Small intestine (tissue), 7 donors: ENCODE data around the gene SLC30A5. TPM values are rescaled to one million over a fixed set of nuclear protein-coding genes. Genes with fewer than 3 reads are reported as not detected.
"Not testable (repeated sequence)": the region's sequence is repeated elsewhere in the genome, so short reads cannot be mapped to it uniquely, and the experiment has no call there.

ENCODE experiments used
- DNase-seq, 2 donors: peaks; one replicate each; pipeline versions ENCODE4 v3.0.0 to v3.0.0-alpha.2; 2013
- FAIRE-seq: peaks from 2 replicates; lab custom pipeline; 2012; peaks lifted over from hg19 to GRCh38; lab: Jason Lieb, UNC
- H3K27ac ChIP-seq, 3 donors: one replicate each; pipeline ENCODE4 v1.5.1; 2013; ENCODE audit warnings: low read length in 2 of 3, mild to moderate bottlenecking in 2 of 3, control low read depth in 1 of 3, inconsistent platforms in 1 of 3, low read depth in 1 of 3, moderate library complexity in 1 of 3
- H3K27me3 ChIP-seq, 3 donors: one replicate each; pipeline ENCODE4 v1.6.1; 2013; ENCODE audit warnings: low read length in 3 of 3, inconsistent platforms in 1 of 3; ENCODE audit not compliant: control insufficient read depth in 3 of 3, insufficient read depth in 3 of 3
- H3K36me3 ChIP-seq, 3 donors: one replicate each; pipeline ENCODE4 v1.6.1; 2013; ENCODE audit warnings: low read length in 3 of 3, inconsistent platforms in 1 of 3, low read depth in 1 of 3, mild to moderate bottlenecking in 1 of 3, moderate library complexity in 1 of 3; ENCODE audit not compliant: control insufficient read depth in 3 of 3, insufficient read depth in 2 of 3
- H3K4me1 ChIP-seq, 3 donors: one replicate each; pipeline ENCODE4 v1.6.1; 2013; ENCODE audit warnings: low read length in 2 of 3, inconsistent platforms in 1 of 3, low read depth in 1 of 3, mild to moderate bottlenecking in 1 of 3, moderate library complexity in 1 of 3; ENCODE audit not compliant: control insufficient read depth in 3 of 3, insufficient read depth in 2 of 3
- H3K4me3 ChIP-seq, 3 donors: one replicate each; pipeline ENCODE4 v1.5.1; 2013; ENCODE audit warnings: low read length in 3 of 3, control low read depth in 1 of 3, inconsistent platforms in 1 of 3, low read depth in 1 of 3, mild to moderate bottlenecking in 1 of 3, moderate library complexity in 1 of 3
- H3K9me3 ChIP-seq, 2 donors: one replicate each; pipeline ENCODE4 v1.6.1; 2013; ENCODE audit warnings: low read depth in 1 of 2, low read length in 1 of 2; ENCODE audit not compliant: control insufficient read depth in 2 of 2, insufficient read depth in 1 of 2
- WGBS, 3 donors: extraction: QIAGEN DNeasy Blood & Tissue Kit; methylation state at CpG; one replicate each; pipeline ENCODE4 v1.1.7; 2013; 5-methylcytosine and 5-hydroxymethylcytosine counted together
- polyA plus RNA-seq, 4 donors: library from polyadenylated mRNA; stranded (reverse) in 3 of 4; unstranded in 1 of 4; fragments of 200-250 nt in 3 of 4; fragments of 120-200 nt in 1 of 4; gene quantifications; one replicate each; pipeline versions ENCODE4 v1.2.1 to v1.2.3, GENCODE V29; 2013
- donor health status: healthy with polysubstance abuse.
- donor health status: control.
- donor health status: control.
- donor health status: Bipolar disorder and iron deficiency.
- donor health status: healthy.

Gene SLC30A5
- polyA plus RNA-seq, 4 donors = 22.7 to 49.5 (median 30.8) TPM

- FAIRE-seq = no peak
Measured at GRCh38 chr5:69086206-69086605, 7.6 kb upstream of the SLC30A5 start.

GRCh38 chr5:69088006-69088405 lies 5.8 kb upstream of the SLC30A5 start:
- FAIRE-seq, DNase-seq, H3K9me3 ChIP-seq, H3K27ac ChIP-seq, H3K4me3 ChIP-seq, H3K27me3 ChIP-seq, H3K4me1 ChIP-seq, H3K36me3 ChIP-seq: not testable (repeated sequence)
- WGBS, 3 donors = 73 to 80% (median 77%) methylated on average over 7 of the region's 7 CpGs

More at GRCh38 chr5:69086206-69086605, 7.6 kb upstream of the SLC30A5 start:
- Histone ChIP-seq H3K36me3 (no peaks in the 10 kb centered on the region), H3K27ac (no peak overlapping the region), H3K27me3 (no peaks in the 10 kb centered on the region), H3K9me3 (peaks cover 0 to 3% of the 10 kb centered on the region in 2 donors), H3K4me1 (no peaks in the 10 kb centered on the region), H3K4me3 (no peak overlapping the region)
- no peak for DNase-seq
- WGBS, 3 donors = 79 to 92% (median 92%) methylated on average over 5 of the region's 5 CpGs

GRCh38 chr5:69090158-69090557 lies 3.7 kb upstream of the SLC30A5 start:
- peaks cover 0 to 1% (median 0%) of the 10 kb centered on the region in 3 donors for H3K36me3 ChIP-seq
- peaks cover 0 to 3% of the 10 kb centered on the region in 2 donors for H3K9me3 ChIP-seq
- no peak overlapping the region for H3K27ac ChIP-seq
- H3K27me3 ChIP-seq = no peaks in the 10 kb centered on the region
- peaks cover 0 to under 1% (median 0%) of the 10 kb centered on the region in 3 donors for H3K4me1 ChIP-seq
- FAIRE-seq = no peak
- 50 to 70% (median 61%) methylated on average over 3 of the region's 3 CpGs for WGBS, 3 donors
- H3K4me3 ChIP-seq = no peak overlapping the region
- no peak for DNase-seq

GRCh38 chr5:69091771-69092170 lies 2.0 kb upstream of the SLC30A5 start:
- no peaks in the 10 kb centered on the region for H3K27me3 ChIP-seq
- H3K36me3 ChIP-seq = peaks cover 0 to 11% (median 0%) of the 10 kb centered on the region in 3 donors
- DNase-seq (no peak), FAIRE-seq (no peak)
- no peak overlapping the region for H3K27ac ChIP-seq
- peaks cover 0 to 5% (median 4%) of the 10 kb centered on the region in 3 donors for H3K4me1 ChIP-seq
- 91 to 95% (median 93%) methylated on average over 6 of the region's 6 CpGs for WGBS, 3 donors
- no peak overlapping the region for H3K4me3 ChIP-seq
- peaks cover 0 to 3% of the 10 kb centered on the region in 2 donors for H3K9me3 ChIP-seq

GRCh38 chr5:69092969-69093368 lies 845 bp upstream of the SLC30A5 start:
- Histone ChIP-seq H3K4me3 (no peak overlapping the region), H3K27ac (no peak overlapping the region), H3K27me3 (no peaks in the 10 kb centered on the region), H3K36me3 (peaks cover 0 to 16% (median 2%) of the 10 kb centered on the region in 3 donors), H3K9me3 (peaks cover 0 to under 1% of the 10 kb centered on the region in 2 donors), H3K4me1 (peaks cover 0 to 5% (median 4%) of the 10 kb centered on the region in 3 donors)
- FAIRE-seq (no peak), DNase-seq (no peak)
- 81 to 86% (median 86%) methylated on average over 6 of the region's 6 CpGs for WGBS, 3 donors

- DNase-seq (no peak), FAIRE-seq (no peak)
- no peak overlapping the region for H3K27ac ChIP-seq
- H3K36me3 ChIP-seq = peaks cover 2 to 37% (median 5%) of the 10 kb centered on the region in 3 donors
- H3K4me3 ChIP-seq = no peak overlapping the region
- no peaks in the 10 kb centered on the region for H3K9me3 ChIP-seq
- WGBS, 3 donors = 85 to 90% (median 87%) methylated on average over 3 of the region's 3 CpGs
- H3K27me3 ChIP-seq = no peaks in the 10 kb centered on the region
- H3K4me1 ChIP-seq = peaks cover 0 to 5% (median 4%) of the 10 kb centered on the region in 3 donors
Measured at GRCh38 chr5:69099302-69099701, 5.5 kb downstream of the SLC30A5 start.

GRCh38 chr5:69103521-69103920 lies 9.7 kb downstream of the SLC30A5 start:
- 65 to 83% (median 78%) methylated on average over 3 of the region's 3 CpGs for WGBS, 3 donors
- Histone ChIP-seq H3K4me3 (no peak overlapping the region), H3K27ac (no peak overlapping the region), H3K36me3 (peaks cover 4 to 37% (median 9%) of the 10 kb centered on the region in 3 donors), H3K27me3 (no peaks in the 10 kb centered on the region), H3K4me1 (no peaks in the 10 kb centered on the region), H3K9me3 (no peaks in the 10 kb centered on the region)
- DNase-seq = no peak
- FAIRE-seq = no peak

- H3K9me3 ChIP-seq = peaks cover 0 to 6% of the 10 kb centered on the region in 2 donors
- DNase-seq (no peak), FAIRE-seq (no peak)
- peaks cover 6 to 32% (median 10%) of the 10 kb centered on the region in 3 donors for H3K36me3 ChIP-seq
- no peak overlapping the region for H3K4me3 ChIP-seq
- no peaks in the 10 kb centered on the region for H3K4me1 ChIP-seq
- no peak overlapping the region for H3K27ac ChIP-seq
- WGBS, 3 donors = 77 to 92% (median 85%) methylated on average over 4 of the region's 4 CpGs
- no peaks in the 10 kb centered on the region for H3K27me3 ChIP-seq
Measured at GRCh38 chr5:69105996-69106906, 12.4 kb downstream of the SLC30A5 start.
